K562 (cell line): ENCODE data around the gene RASSF7. TPM values are rescaled to one million over a fixed set of nuclear protein-coding genes. Genes with fewer than 3 reads are reported as not detected.

Experiments
- ATAC-seq: fragments of 200-7000 bp; cut with Tn5 transposase; 3 replicates; pipeline ENCODE4 v1.9.1; 2020; ENCODE audit warnings: moderate library complexity
- BruUV-seq: library from RNA; stranded (reverse); fragments of 400-500 nt; replicated peaks from 2 replicates; lab custom pipeline; 2021; lab: Mats Ljungman, UMichigan
- CTCF ChIA-PET: fragments of 300-600 bp; formaldehyde crosslinking; extraction: SDS; loops from one replicate; lab custom pipeline; 2021; ENCODE audit warnings: low intra/inter-chr PET ratio; lab: Yijun Ruan, JAX
- POLR2A ChIA-PET: fragments of 300-600, 350-650 bp; sonication (Branson Sonifier 250); formaldehyde crosslinking; extraction: SDS; loops from one replicate; lab custom pipeline; 2021; ENCODE audit warnings: antibody characterized with exemption, inconsistent platforms; lab: Yijun Ruan, JAX
- DNase-seq, 4 experiments: peaks; one replicate each; pipeline versions ENCODE4 v3.0.0 to v3.0.0-alpha.2; 2011 to 2018; ENCODE audit warnings: low spot score in 3 of 4, mixed read lengths in 3 of 4; ENCODE audit errors: extremely low read depth in 1 of 4
- FAIRE-seq: peaks from 2 replicates; lab custom pipeline; 2011; peaks lifted over from hg19 to GRCh38; lab: Jason Lieb, UNC
- H2AFZ ChIP-seq: 2 replicates; pipeline ENCODE4 v1.6.0; 2011; ENCODE audit warnings: low read depth, low read length, control low read depth, inconsistent platforms
- H3K27ac ChIP-seq: fragments of 200-600 bp; 3 replicates; pipeline ENCODE4 v1.8.0; 2011; ENCODE audit warnings: low read depth, mild to moderate bottlenecking, control low read depth, inconsistent platforms, low read length, moderate library complexity, mixed read lengths; ENCODE audit errors: extremely low read depth
- H3K27me3 ChIP-seq, 2 experiments: fragments of 300-600 bp in 1 of 2; 2 replicates in 1 of 2; 3 replicates in 1 of 2; pipeline versions ENCODE4 v1.6.0 to v1.8.0; 2011; ENCODE audit warnings: inconsistent platforms in 2 of 2, low read length in 2 of 2, mild to moderate bottlenecking in 1 of 2, mixed read lengths in 1 of 2, moderate library complexity in 1 of 2; ENCODE audit not compliant: control insufficient read depth in 2 of 2, insufficient read depth in 2 of 2
- H3K36me3 ChIP-seq: fragments of 300-600 bp; 3 replicates; pipeline ENCODE4 v1.8.0; 2011; ENCODE audit warnings: mild to moderate bottlenecking, low read length, inconsistent platforms; ENCODE audit not compliant: control insufficient read depth, insufficient read depth
- H3K4me1 ChIP-seq, 2 experiments: fragments of 200-600 bp in 1 of 2; replicated peaks in 1 of 2; 2 replicates in 1 of 2; 3 replicates in 1 of 2; pipeline versions ENCODE4 v1.5.1 to v1.8.0; 2011; ENCODE audit warnings: inconsistent platforms in 2 of 2, low read length in 2 of 2, mild to moderate bottlenecking in 1 of 2, mixed read lengths in 1 of 2, moderate library complexity in 1 of 2; ENCODE audit not compliant: control insufficient read depth in 2 of 2, insufficient read depth in 2 of 2
- H3K4me2 ChIP-seq: 2 replicates; pipeline ENCODE4 v1.6.1; 2011; ENCODE audit warnings: low read length, control low read depth, inconsistent platforms, mixed read lengths; ENCODE audit not compliant: insufficient read depth
- H3K4me3 ChIP-seq: fragments of 200-600 bp; sonication (generic), shearing (Covaris generic); 2 replicates; pipeline ENCODE4 v1.5.1; 2016; ENCODE audit warnings: control low read depth, inconsistent platforms
- H3K79me2 ChIP-seq: fragments of 200-600 bp; 3 replicates; pipeline ENCODE4 v1.8.0; 2011; ENCODE audit warnings: low read length, inconsistent platforms; ENCODE audit not compliant: control insufficient read depth, insufficient read depth
- H3K9ac ChIP-seq, 2 experiments: 2 replicates each; pipeline versions ENCODE4 v1.6.0 to v1.6.1; 2011; ENCODE audit warnings: low read depth in 2 of 2, low read length in 2 of 2, control low read depth in 1 of 2, inconsistent platforms in 1 of 2, mild to moderate bottlenecking in 1 of 2, mixed read lengths in 1 of 2; ENCODE audit not compliant: insufficient read depth in 1 of 2
- H3K9me1 ChIP-seq: one replicate; pipeline ENCODE4 v1.6.0; 2011; ENCODE audit warnings: inconsistent platforms, mild to moderate bottlenecking, low read length, moderate library complexity; ENCODE audit not compliant: control insufficient read depth, insufficient read depth
- H3K9me3 ChIP-seq: replicated peaks from 2 replicates; pipeline ENCODE4 v1.5.1; 2011; ENCODE audit warnings: low read depth, low read length, inconsistent platforms; ENCODE audit not compliant: control insufficient read depth, insufficient read depth
- H4K20me1 ChIP-seq: replicated peaks from 2 replicates; pipeline ENCODE4 v1.6.1; 2011; ENCODE audit warnings: low read length, inconsistent platforms, mixed read lengths; ENCODE audit not compliant: control insufficient read depth, insufficient read depth
- GTF2E2 ChIP-seq: fragments of 200-800 bp; sonication (Bioruptor generic); IDR thresholded peaks from 2 replicates; pipeline ENCODE4 v1.6.1; 2016; ENCODE audit warnings: missing genetic modification characterization, missing compliant biosample characterization
- IRF2 ChIP-seq: sonication (generic); formaldehyde crosslinking; IDR thresholded peaks from 2 replicates; pipeline ENCODE4 v1.8.1; 2022; ENCODE audit warnings: mild to moderate bottlenecking, missing genetic modification reagents
- LEF1 ChIP-seq: fragments of 450-650 bp; IDR thresholded peaks from 2 replicates; pipeline ENCODE4 v1.6.1; 2016; ENCODE audit warnings: mild to moderate bottlenecking
- NFRKB ChIP-seq: fragments of 450-650 bp; IDR thresholded peaks from 2 replicates; pipeline ENCODE4 v1.6.1; 2016; ENCODE audit warnings: low read depth
- NR2C2 ChIP-seq, 2 experiments: fragments of 200-800 bp in 1 of 2; sonication (Bioruptor generic) in 1 of 2; sonication (generic) in 1 of 2; formaldehyde crosslinking in 1 of 2; IDR thresholded peaks; 2 replicates each; pipeline versions ENCODE4 v1.6.1 to v1.8.0; 2016 to 2022; ENCODE audit warnings: mild to moderate bottlenecking in 1 of 2, missing compliant biosample characterization in 1 of 2, missing genetic modification characterization in 1 of 2, missing genetic modification reagents in 1 of 2
- PHF8 ChIP-seq: fragments of 200-600 bp; sonication (generic); IDR thresholded peaks from 2 replicates; pipeline ENCODE4 v1.6.1; 2012; ENCODE audit warnings: mixed run types, mild to moderate bottlenecking, inconsistent platforms, low read length, moderate library complexity, borderline replicate concordance
- RBFOX2 ChIP-seq: fragments of 200-400 bp; formaldehyde crosslinking; IDR thresholded peaks from 2 replicates; pipeline ENCODE4 v1.6.1; 2017; ENCODE audit warnings: low read depth, mild to moderate bottlenecking, low read length, moderate library complexity
- SAFB ChIP-seq: fragments of 200-400 bp; formaldehyde crosslinking; IDR thresholded peaks from 2 replicates; pipeline ENCODE4 v1.6.1; 2017; ENCODE audit warnings: low read depth, low read length, borderline replicate concordance
- SIN3A ChIP-seq, 2 experiments: fragments of 150-350 bp in 1 of 2; IDR thresholded peaks; 2 replicates each; pipeline ENCODE4 v1.6.1; 2011 to 2016; ENCODE audit warnings: borderline replicate concordance in 2 of 2, low read depth in 2 of 2, low read length in 2 of 2, mild to moderate bottlenecking in 2 of 2, moderate library complexity in 2 of 2; ENCODE audit not compliant: control insufficient read depth in 1 of 2
- SMAD3 ChIP-seq: fragments of 450-650 bp; formaldehyde crosslinking; conservative IDR thresholded peaks from 2 replicates; pipeline ENCODE4 v1.4.0; 2020; ENCODE audit warnings: mild to moderate bottlenecking
- TAF9B ChIP-seq: fragments of 450-650 bp; IDR thresholded peaks from 2 replicates; pipeline ENCODE4 v1.6.1; 2018; ENCODE audit warnings: mild to moderate bottlenecking; ENCODE audit not compliant: partially characterized antibody
- ZNF143 ChIP-seq: sonication (generic); formaldehyde crosslinking; IDR thresholded peaks from 2 replicates; pipeline ENCODE4 v1.9.0; 2022; ENCODE audit warnings: mild to moderate bottlenecking, missing genetic modification reagents
- WGBS: fragments of 100-300 bp; shearing (Covaris generic); methylation state at CpG from one replicate; pipeline ENCODE4 v1.1.6; 2016; ENCODE audit warnings: low coverage, mixed read lengths; ENCODE audit not compliant: insufficient coverage; ENCODE audit errors: missing lambda C conversion rate; 5-methylcytosine and 5-hydroxymethylcytosine counted together
- in situ Hi-C: fragments of 300-500 bp; cut with MboI; formaldehyde crosslinking; loops from 4 replicates; pipeline ENCODE4 v1.15.0; 2018; ENCODE audit warnings: inconsistent platforms, mixed read lengths
- intact Hi-C: fragments of 100-400 bp; cut with micrococcal nuclease; formaldehyde crosslinking; loops from 2 replicates; pipeline ENCODE4 v1.14.2; 2022
- polyA plus RNA-seq, 8 experiments: library from polyadenylated mRNA; depleted of rRNA in 4 of 8; stranded (reverse) in 5 of 8; unstranded in 3 of 8; fragments of >200 nt; fragmentation: Nextera tagmentation in 2 of 8; fragmentation: Illumina TruSeq in 1 of 8; extraction: Ambion mirVana in 2 of 8; extraction: Trizol in 1 of 8; gene quantifications; 2 replicates each; pipeline versions ENCODE4 v1.2.1 to v1.2.3, GENCODE V29; 2011 to 2014; ENCODE audit warnings: inconsistent platforms in 1 of 8, missing spikeins in 1 of 8
- total RNA-seq, 7 experiments: library from RNA; depleted of rRNA in 6 of 7; stranded (reverse); fragments of >200 nt in 6 of 7; fragmentation: Illumina TruSeq in 2 of 7; extraction: Trizol in 2 of 7; gene quantifications; 2 replicates each; pipeline versions ENCODE4 v1.2.1 to v1.2.3, GENCODE V29; 2011 to 2021; ENCODE audit warnings: low replicate concordance in 1 of 7
- TF ChIP-seq, protein P1 (sequence below): sonication (generic); formaldehyde crosslinking; IDR thresholded peaks from 2 replicates; pipeline ENCODE4 v1.8.0; 2022; ENCODE audit warnings: missing genetic modification reagents, mild to moderate bottlenecking, moderate library complexity, borderline replicate concordance
- TF ChIP-seq, protein P2 (sequence below): IDR thresholded peaks from 2 replicates; pipeline ENCODE4 v1.6.1; 2011; ENCODE audit warnings: borderline replicate concordance, low read depth, mild to moderate bottlenecking, moderate library complexity, low read length; ENCODE audit not compliant: insufficient read depth, poor library complexity, severe bottlenecking
- TF ChIP-seq, protein P3 (sequence below): fragments of 450-650 bp; IDR thresholded peaks from 2 replicates; pipeline ENCODE4 v1.6.1; 2016; ENCODE audit warnings: antibody characterized with exemption

Gene RASSF7
- total and polyA plus RNA-seq, 9 of the 15 experiments (the other 6 are each of a cell fraction or from before 2014, with no cell fraction given), result 0.41 to 45.2 (median 18.6) TPM

DNA sequence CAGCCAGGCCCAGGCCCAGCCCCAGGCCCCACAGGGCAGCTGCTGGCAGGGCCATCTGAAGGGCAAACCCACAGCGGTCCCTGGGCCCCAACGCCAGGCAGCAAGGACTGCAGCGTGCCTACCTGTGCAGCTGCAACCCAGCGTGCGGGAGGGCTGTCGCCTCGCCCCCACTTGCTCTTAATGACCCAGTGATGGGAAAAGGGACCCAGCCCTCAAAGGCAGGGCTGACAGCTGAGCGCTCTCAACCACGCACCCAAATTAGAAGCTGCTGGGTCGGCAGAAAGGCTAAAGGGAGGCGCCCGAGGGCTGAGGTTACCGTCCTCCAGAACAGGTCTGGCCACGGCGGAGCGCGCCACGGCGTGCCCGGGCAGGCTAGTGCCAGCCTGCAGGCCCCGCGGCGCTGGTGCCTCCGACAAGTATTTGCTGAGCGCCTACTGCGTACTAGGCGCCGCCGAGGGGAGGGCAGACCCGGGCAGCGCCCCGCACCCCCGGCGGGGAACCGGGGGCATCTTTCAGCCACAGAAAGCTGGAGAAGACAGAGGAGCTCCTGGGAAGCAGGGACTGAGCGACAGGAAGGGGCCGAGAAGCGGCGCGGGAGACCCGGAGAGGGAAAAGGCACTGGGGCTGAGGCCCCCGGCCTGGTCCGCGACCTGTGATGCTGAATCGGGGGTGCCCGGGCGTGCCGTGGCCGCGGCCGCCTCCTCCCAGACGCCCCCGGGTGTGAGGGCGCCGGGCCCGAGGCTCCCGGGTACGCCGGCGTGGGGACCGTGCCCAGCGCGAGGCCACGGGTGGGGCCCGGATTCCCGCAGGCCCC lies 26.2 kb upstream of the RASSF7 start (continued):
- TF ChIP-seq, protein P1, sequence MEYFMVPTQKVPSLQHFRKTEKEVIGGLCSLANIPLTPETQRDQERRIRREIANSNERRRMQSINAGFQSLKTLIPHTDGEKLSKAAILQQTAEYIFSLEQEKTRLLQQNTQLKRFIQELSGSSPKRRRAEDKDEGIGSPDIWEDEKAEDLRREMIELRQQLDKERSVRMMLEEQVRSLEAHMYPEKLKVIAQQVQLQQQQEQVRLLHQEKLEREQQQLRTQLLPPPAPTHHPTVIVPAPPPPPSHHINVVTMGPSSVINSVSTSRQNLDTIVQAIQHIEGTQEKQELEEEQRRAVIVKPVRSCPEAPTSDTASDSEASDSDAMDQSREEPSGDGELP, result peak; percentile 59; the same call in 1 of the 2 replicates
- TF ChIP-seq NFRKB (no peak), RBFOX2 (peak; percentile 66), NR2C2 (CRISPR knock-in tag; IDR thresholded peaks at IDR 0.05) (no peak), NR2C2 (tag; IDR thresholded peaks at IDR 0.05) (no peak), TAF9B (no peak)

DNA sequence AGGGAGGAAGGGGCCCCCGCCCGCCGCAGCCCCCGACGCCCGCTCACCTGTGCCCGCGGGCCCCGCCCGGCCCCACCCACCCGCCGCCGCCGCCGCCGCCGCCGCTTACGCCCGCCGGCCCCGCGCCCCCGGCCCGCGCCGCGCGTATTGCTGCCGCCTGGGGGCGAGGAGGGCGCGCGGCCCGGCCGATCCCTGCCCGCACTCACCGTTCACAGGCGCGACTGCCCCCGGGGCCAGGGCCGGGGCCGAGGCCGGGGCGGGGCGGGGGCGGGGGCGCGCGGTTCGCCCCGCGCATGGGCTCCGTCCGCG lies 25.6 kb upstream of the RASSF7 start:
- intact Hi-C loops, result no loop called here
- POLR2A ChIA-PET, result interaction anchor here (0.5 to 1.0 kb wide), 3 partner anchors 26 to 274 kb away, joined by 3 to 5 read pairs (median 4); no protein-coding TSS in a partner anchor
- Histone ChIP-seq H3K9ac (peak overlapping the region; percentile 78 to 95; a peak in 3 of 4 replicates), H4K20me1 (0 out of 2 replicates have a peak, but pooled peaks cover 4% of the 10 kb centered on the region), H3K4me2 (peak overlapping the region; percentile 78; the same call in 1 of the 2 replicates), H3K27ac (peak overlapping the region; percentile 72; the same call in 1 of the 3 replicates), H3K9me1 (peaks cover 3% of the 10 kb centered on the region), H2AFZ (no peak overlapping the region), H3K4me3 (peak overlapping the region; percentile 78), H3K9me3 (no peaks in the 10 kb centered on the region), H3K79me2 (peaks cover 17% of the 10 kb centered on the region), H3K36me3 (peaks cover 33% of the 10 kb centered on the region; the same call in 1 of the 3 replicates), H3K27me3 (no peaks in the 10 kb centered on the region), H3K4me1 (peaks cover 22 to 78% of the 10 kb centered on the region in 2 experiments)
- under 1% methylated on average over 18 of the region's 56 CpGs for WGBS
- in situ Hi-C loops, result no loop called here
- CTCF ChIA-PET, result interaction anchor here (0.6 kb wide), 1 partner anchor 33 kb away, joined by 5 read pairs; no protein-coding TSS in a partner anchor
- no peak for DNase-seq
- ATAC-seq, result no peak; the same call in 2 of the 3 replicates
- BruUV-seq, result no TSS peak
- FAIRE-seq, result no peak
- TF ChIP-seq GTF2E2 (tag), result no peak
- TF ChIP-seq, protein P2, sequence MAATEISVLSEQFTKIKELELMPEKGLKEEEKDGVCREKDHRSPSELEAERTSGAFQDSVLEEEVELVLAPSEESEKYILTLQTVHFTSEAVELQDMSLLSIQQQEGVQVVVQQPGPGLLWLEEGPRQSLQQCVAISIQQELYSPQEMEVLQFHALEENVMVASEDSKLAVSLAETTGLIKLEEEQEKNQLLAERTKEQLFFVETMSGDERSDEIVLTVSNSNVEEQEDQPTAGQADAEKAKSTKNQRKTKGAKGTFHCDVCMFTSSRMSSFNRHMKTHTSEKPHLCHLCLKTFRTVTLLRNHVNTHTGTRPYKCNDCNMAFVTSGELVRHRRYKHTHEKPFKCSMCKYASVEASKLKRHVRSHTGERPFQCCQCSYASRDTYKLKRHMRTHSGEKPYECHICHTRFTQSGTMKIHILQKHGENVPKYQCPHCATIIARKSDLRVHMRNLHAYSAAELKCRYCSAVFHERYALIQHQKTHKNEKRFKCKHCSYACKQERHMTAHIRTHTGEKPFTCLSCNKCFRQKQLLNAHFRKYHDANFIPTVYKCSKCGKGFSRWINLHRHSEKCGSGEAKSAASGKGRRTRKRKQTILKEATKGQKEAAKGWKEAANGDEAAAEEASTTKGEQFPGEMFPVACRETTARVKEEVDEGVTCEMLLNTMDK, result peak; percentile 75
- TF ChIP-seq PHF8, result 0 out of 2 replicates have a peak, but pooled peaks have one; percentile 17
- TF ChIP-seq IRF2 (CRISPR knock-in tag), result no peak
- TF ChIP-seq SMAD3, result no peak
- TF ChIP-seq SAFB, result no peak
- peak in 1 of 2 experiments; percentile 31; a peak in 1 of 4 replicates for TF ChIP-seq SIN3A (IDR thresholded peaks at IDR 0.05; ENCODE audit: borderline replicate concordance in 2 of 2, control insufficient read depth in 1 of 2, low read depth in 2 of 2, low read length in 2 of 2)
- TF ChIP-seq LEF1, result no peak
- TF ChIP-seq, protein P3, sequence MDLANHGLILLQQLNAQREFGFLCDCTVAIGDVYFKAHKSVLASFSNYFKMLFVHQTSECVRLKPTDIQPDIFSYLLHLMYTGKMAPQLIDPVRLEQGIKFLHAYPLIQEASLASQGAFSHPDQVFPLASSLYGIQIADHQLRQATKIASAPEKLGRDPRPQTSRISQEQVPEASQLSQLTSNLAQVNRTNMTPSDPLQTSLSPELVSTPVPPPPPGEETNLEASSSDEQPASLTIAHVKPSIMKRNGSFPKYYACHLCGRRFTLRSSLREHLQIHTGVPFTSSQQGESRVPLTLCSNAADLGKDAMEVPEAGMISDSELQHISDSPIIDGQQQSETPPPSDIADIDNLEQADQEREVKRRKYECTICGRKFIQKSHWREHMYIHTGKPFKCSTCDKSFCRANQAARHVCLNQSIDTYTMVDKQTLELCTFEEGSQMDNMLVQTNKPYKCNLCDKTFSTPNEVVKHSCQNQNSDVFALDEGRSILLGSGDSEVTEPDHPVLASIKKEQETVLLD, result no peak
- no peak for TF ChIP-seq ZNF143 (CRISPR knock-in tag)
